Peyer's patch (tissue), 4 donors: ENCODE data around the gene PEDS1. TPM values are rescaled to one million over a fixed set of nuclear protein-coding genes. Genes with fewer than 3 reads are reported as not detected.
A peak's percentile ranks its signal among the peaks of the same experiment; 100 is the strongest.

Source experiments
- DNase-seq, 3 donors: peaks; one replicate each; pipeline ENCODE4 v3.0.0-alpha.2; 2017 to 2019
- H3K27ac ChIP-seq, 4 donors: fragments of 200-600 bp; sonication (generic); one replicate each; pipeline ENCODE4 v1.5.1; 2016 to 2019
- H3K27me3 ChIP-seq, 2 donors: fragments of 200-600 bp; sonication (generic); one replicate each; pipeline ENCODE4 v1.5.1; 2019
- H3K36me3 ChIP-seq, 3 donors: fragments of 200-600 bp; sonication (generic); one replicate each; pipeline ENCODE4 v1.5.1; 2016 to 2019
- H3K4me1 ChIP-seq, 4 donors: fragments of 200-600 bp; sonication (generic); one replicate each; pipeline ENCODE4 v1.5.1; 2016 to 2019
- H3K4me3 ChIP-seq, 4 donors: fragments of 200-600 bp; sonication (generic); 1 replicate in 3 of 4; 2 replicates in 1 of 4; pipeline ENCODE4 v1.5.1; 2016 to 2019; ENCODE audit warnings: mild to moderate bottlenecking in 1 of 4
- H3K9me3 ChIP-seq, 4 donors: fragments of 200-600 bp; sonication (generic); one replicate each; pipeline ENCODE4 v1.5.1; 2016 to 2019; ENCODE audit warnings: mild to moderate bottlenecking in 1 of 4
- POLR2A ChIP-seq, 2 donors: fragments of 450-650 bp; IDR thresholded peaks; one replicate each; pipeline ENCODE4 v1.5.1; 2017; ENCODE audit warnings: antibody characterized with exemption in 2 of 2, mild to moderate bottlenecking in 2 of 2, moderate library complexity in 2 of 2
- total RNA-seq, 4 donors: library from RNA; depleted of rRNA; stranded (reverse); fragments of >200 nt; gene quantifications; one replicate each; pipeline ENCODE4 v1.1.0, GENCODE V29; 2016
- TF ChIP-seq, protein P1 (sequence below), 6 experiments: fragments of 450-650 bp in 4 of 6; fragments of 200-600 bp in 2 of 6; sonication (generic) in 1 of 6; IDR thresholded peaks; one replicate each; pipeline ENCODE4 v1.5.1; 2017 to 2019; ENCODE audit warnings: antibody characterized with exemption in 6 of 6, mild to moderate bottlenecking in 3 of 6, moderate library complexity in 1 of 6

PEDS1 gene
- total RNA-seq, 4 donors from 2014 or later = 13.2 to 34.3 (median 24.5) TPM

DNA sequence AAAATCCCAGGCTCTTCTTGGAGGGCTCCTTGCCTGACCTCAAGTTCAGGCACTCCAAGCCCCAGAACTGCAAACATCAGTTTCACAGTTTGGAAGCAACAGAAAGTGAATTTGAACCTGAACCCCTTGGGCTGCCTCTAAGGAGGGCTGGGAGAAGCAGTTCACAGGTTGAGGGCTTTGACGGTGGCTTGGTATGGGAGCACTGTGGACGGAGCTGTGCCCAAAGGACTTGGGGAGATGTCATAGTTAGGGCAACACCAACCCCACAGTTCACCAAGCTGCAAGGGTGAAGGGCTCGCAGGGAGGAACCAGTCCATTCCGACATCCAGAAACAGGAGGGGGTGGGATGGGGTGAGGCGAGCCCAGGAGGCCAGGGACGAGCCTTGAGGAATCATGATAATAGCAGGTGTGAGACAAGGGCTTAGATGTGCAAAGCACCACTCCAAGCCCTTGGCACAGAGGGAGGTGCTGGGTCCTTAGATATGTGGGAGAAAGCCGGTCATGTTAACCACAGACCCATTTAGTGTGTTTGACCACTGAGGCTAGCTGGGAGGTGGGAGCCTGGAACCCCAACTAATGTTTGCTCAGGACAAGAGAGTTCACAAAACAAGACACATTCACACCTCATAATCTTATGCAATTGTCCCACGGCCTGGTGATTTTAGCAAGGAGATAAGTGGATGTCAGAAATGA, 41.5 kb upstream of the PEDS1 start:
- no peaks in the 10 kb centered on the region for H3K27me3 ChIP-seq
- H3K27ac ChIP-seq = peak overlapping the region in 3 of 4 donors; percentile 82 to 95 (median 95)
- no peak for DNase-seq
- TF ChIP-seq, protein P1, sequence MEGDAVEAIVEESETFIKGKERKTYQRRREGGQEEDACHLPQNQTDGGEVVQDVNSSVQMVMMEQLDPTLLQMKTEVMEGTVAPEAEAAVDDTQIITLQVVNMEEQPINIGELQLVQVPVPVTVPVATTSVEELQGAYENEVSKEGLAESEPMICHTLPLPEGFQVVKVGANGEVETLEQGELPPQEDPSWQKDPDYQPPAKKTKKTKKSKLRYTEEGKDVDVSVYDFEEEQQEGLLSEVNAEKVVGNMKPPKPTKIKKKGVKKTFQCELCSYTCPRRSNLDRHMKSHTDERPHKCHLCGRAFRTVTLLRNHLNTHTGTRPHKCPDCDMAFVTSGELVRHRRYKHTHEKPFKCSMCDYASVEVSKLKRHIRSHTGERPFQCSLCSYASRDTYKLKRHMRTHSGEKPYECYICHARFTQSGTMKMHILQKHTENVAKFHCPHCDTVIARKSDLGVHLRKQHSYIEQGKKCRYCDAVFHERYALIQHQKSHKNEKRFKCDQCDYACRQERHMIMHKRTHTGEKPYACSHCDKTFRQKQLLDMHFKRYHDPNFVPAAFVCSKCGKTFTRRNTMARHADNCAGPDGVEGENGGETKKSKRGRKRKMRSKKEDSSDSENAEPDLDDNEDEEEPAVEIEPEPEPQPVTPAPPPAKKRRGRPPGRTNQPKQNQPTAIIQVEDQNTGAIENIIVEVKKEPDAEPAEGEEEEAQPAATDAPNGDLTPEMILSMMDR (IDR thresholded peaks at IDR 0.05) = no peak
- peak in 1 of 2 donors; percentile 18 for TF ChIP-seq POLR2A (IDR thresholded peaks at IDR 0.05)
- H3K36me3 ChIP-seq = peaks cover 0 to 22% (median 0%) of the 10 kb centered on the region in 3 donors
- peak overlapping the region in 2 of 4 donors; percentile 61 to 95 for H3K4me3 ChIP-seq
- peaks cover 0 to 24% (median 10%) of the 10 kb centered on the region in 4 donors for H3K4me1 ChIP-seq
- H3K9me3 ChIP-seq = no peaks in the 10 kb centered on the region

DNA sequence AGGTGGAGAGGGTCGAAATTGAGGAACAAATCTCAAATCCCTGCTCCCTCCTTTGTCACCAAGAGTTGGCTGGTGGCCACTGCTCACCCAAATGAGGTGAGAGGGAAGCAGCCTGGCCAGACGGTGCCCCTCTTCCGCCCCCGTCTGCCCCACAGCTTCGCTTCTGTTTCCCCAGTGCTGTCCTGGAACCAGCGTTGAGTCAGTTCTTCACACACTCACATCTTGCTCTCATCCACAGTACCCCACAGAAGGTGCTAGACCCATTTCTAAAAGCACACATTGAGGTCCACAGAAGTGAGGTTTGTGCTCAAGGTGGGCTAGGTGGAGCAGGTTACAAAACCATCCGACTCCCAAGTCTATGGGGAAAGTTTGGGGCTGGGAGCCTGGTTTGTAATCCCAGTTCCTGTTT, 40.9 kb upstream of the PEDS1 start:
- DNase-seq = no peak
- peaks cover 0 to 24% (median 11%) of the 10 kb centered on the region in 4 donors for H3K4me1 ChIP-seq
- H3K27me3 ChIP-seq = no peaks in the 10 kb centered on the region
- H3K9me3 ChIP-seq = no peaks in the 10 kb centered on the region
- peaks cover 0 to 22% (median 0%) of the 10 kb centered on the region in 3 donors for H3K36me3 ChIP-seq
- H3K27ac ChIP-seq = peak overlapping the region in 3 of 4 donors; percentile 82 to 95 (median 95)
- H3K4me3 ChIP-seq = peak overlapping the region; percentile 61 to 95 (median 94)
- TF ChIP-seq, protein P1 (IDR thresholded peaks at IDR 0.05) = no peak
- no peak for TF ChIP-seq POLR2A (IDR thresholded peaks at IDR 0.05)

DNA sequence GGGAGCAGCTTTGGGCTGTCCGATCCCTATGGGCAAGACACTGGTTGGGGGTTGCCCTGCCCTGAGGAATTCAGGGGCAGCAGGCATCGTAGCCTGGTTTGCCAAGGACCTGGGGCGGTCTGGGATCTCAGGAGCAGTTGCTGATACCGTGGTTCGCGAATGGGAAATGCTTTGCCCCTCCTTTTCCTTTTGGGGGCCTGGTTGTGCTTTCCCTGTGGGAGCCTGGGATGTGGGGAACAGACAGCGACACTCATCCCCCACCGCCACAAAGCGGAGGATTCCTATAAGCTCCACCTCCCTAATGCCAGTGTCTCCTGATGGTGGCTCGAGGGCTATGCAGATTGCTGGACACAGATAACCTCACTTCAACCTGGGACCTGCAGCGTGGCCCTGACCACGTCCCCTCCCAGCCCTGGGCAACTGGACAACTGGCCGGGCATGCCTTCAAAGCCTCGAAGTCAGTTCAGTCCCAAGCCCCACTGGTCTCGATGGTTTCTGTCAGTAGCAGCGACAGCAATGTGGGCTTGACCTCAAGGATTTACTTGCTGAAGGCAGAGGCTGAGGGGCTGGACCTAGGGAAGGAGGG, 40.4 kb upstream of the PEDS1 start:
- H3K27me3 ChIP-seq = no peaks in the 10 kb centered on the region
- TF ChIP-seq, protein P1 (IDR thresholded peaks at IDR 0.05) = no peak
- TF ChIP-seq POLR2A (IDR thresholded peaks at IDR 0.05) = no peak
- DNase-seq = no peak
- H3K36me3 ChIP-seq = peaks cover 0 to 22% (median 0%) of the 10 kb centered on the region in 3 donors
- peak overlapping the region; percentile 61 to 95 (median 94) for H3K4me3 ChIP-seq
- H3K9me3 ChIP-seq = no peaks in the 10 kb centered on the region
- peak overlapping the region; percentile 82 to 98 (median 95) for H3K27ac ChIP-seq
- peaks cover 0 to 24% (median 11%) of the 10 kb centered on the region in 4 donors for H3K4me1 ChIP-seq

DNA sequence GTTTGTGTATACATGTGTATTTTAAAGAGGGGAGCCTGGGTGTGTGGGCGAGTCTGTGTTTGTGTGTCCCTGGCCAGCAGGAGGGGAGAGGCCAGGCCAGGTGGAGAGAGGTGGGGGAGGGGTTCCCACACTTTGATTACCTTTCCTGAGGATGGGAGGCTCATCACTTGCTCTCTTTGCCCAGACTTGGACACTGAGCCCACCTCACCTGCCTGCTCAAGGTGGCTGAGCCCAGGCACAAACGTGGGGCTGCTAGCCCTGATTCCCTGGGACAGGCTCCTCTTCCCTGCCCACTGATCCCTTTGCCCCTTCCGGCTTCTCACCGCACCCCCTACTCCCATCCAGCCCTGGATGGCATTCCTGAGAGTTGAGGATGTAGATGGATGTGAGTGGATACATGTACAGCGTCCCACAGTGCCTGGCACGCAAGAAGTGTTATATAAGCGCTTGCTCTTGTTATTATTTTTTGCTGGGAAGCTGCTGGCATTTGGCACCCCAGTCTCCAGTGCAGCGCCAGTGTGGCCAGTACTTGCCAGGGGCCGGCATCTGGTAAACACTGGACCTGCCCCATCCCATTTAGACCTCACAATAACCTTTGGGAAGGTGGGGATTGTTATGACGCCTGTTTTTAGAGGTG, 39.8 kb upstream of the PEDS1 start:
- peaks cover 0 to 22% (median 0%) of the 10 kb centered on the region in 3 donors for H3K36me3 ChIP-seq
- TF ChIP-seq POLR2A (IDR thresholded peaks at IDR 0.05) = no peak
- TF ChIP-seq, protein P1 (IDR thresholded peaks at IDR 0.05) = no peak
- peak overlapping the region; percentile 61 to 95 (median 94) for H3K4me3 ChIP-seq
- no peaks in the 10 kb centered on the region for H3K9me3 ChIP-seq
- H3K27me3 ChIP-seq = no peaks in the 10 kb centered on the region
- H3K4me1 ChIP-seq = peaks cover 0 to 24% (median 11%) of the 10 kb centered on the region in 4 donors
- DNase-seq = no peak
- peak overlapping the region; percentile 82 to 98 (median 95) for H3K27ac ChIP-seq

DNA sequence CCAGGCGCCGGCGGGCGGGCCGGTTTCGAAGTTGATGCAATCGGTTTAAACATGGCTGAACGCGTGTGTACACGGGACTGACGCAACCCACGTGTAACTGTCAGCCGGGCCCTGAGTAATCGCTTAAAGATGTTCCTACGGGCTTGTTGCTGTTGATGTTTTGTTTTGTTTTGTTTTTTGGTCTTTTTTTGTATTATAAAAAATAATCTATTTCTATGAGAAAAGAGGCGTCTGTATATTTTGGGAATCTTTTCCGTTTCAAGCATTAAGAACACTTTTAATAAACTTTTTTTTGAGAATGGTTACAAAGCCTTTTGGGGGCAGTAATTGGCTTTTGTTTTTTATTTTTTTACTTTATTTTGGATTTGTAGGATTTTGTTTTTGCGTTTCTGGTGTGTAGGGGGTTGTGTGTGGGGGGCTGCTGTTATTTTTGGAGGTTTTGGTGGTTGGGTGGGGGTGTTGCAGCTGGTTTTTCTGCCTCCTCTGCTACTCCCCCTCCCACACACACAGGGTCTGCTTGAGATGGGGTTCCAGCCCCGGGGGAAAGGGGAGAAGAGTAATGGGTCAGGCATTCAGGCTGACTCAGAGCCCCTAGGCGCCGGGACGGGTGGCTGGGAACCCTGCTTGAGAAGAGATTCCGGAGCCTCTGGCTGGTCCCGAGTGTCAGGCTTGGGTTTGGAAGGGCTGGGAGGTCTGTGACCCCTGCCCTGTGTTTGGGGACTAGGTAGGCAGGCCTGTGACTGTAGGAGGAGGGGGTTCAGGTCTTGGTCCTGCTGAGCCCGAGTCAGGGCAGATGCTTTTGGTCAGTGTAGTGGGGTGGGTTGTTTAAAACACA, 39.1 kb upstream of the PEDS1 start:
- H3K4me1 ChIP-seq = peaks cover 0 to 24% (median 11%) of the 10 kb centered on the region in 4 donors
- H3K4me3 ChIP-seq = peak overlapping the region; percentile 61 to 95 (median 94)
- peak; percentile 66 to 89 (median 84) for DNase-seq
- H3K9me3 ChIP-seq = no peaks in the 10 kb centered on the region
- peak overlapping the region; percentile 95 to 100 (median 96) for H3K27ac ChIP-seq
- TF ChIP-seq, protein P1 (IDR thresholded peaks at IDR 0.05) = no peak
- TF ChIP-seq POLR2A (IDR thresholded peaks at IDR 0.05) = peak in 1 of 2 donors; percentile 21
- peaks cover 0 to 22% (median 0%) of the 10 kb centered on the region in 3 donors for H3K36me3 ChIP-seq
- H3K27me3 ChIP-seq = no peaks in the 10 kb centered on the region
